Heart left ventricle (tissue), 16 donors: ENCODE data around the gene THBD. TPM values are rescaled to one million over a fixed set of nuclear protein-coding genes. Genes with fewer than 3 reads are reported as not detected.

Source experiments
- ATAC-seq, 4 donors: fragments of 200-7000 bp; cut with Tn5 transposase; one replicate each; pipeline ENCODE4 v1.9.1; 2020 to 2022; ENCODE audit warnings: moderate library complexity in 4 of 4, mild to moderate bottlenecking in 3 of 4, moderate number of reproducible peaks in 1 of 4
- DNase-seq, 5 donors: peaks; one replicate each; pipeline ENCODE4 v3.0.0-alpha.2; 2020
- H3K27ac ChIP-seq, 12 donors: fragments of 200-600 bp; sonication (generic) in 4 of 12; one replicate each; pipeline versions ENCODE4 v1.5.0 to v1.8.0; 2016 to 2022; ENCODE audit warnings: mild to moderate bottlenecking in 2 of 12
- H3K27me3 ChIP-seq, 9 donors: fragments of 200-600 bp; sonication (generic) in 2 of 9; one replicate each; pipeline versions ENCODE4 v1.5.1 to v1.8.0; 2016 to 2022; ENCODE audit warnings: mild to moderate bottlenecking in 3 of 9
- H3K36me3 ChIP-seq, 9 donors: fragments of 200-600 bp; sonication (generic) in 2 of 9; one replicate each; pipeline versions ENCODE4 v1.5.0 to v1.8.0; 2018 to 2022; ENCODE audit warnings: mild to moderate bottlenecking in 2 of 9
- H3K4me1 ChIP-seq, 12 donors: fragments of 200-600 bp; sonication (generic) in 4 of 12; one replicate each; pipeline versions ENCODE4 v1.5.0 to v1.8.0; 2016 to 2022; ENCODE audit warnings: mild to moderate bottlenecking in 3 of 12
- H3K4me3 ChIP-seq, 12 donors: fragments of 200-600 bp; sonication (generic) in 4 of 12; one replicate each; pipeline versions ENCODE4 v1.5.0 to v1.8.0; 2017 to 2022; ENCODE audit warnings: mild to moderate bottlenecking in 9 of 12, moderate library complexity in 4 of 12
- H3K9me3 ChIP-seq, 12 donors: fragments of 200-600 bp; sonication (generic) in 4 of 12; one replicate each; pipeline versions ENCODE4 v1.5.0 to v1.8.0; 2016 to 2022; ENCODE audit warnings: mild to moderate bottlenecking in 1 of 12
- CTCF ChIP-seq, 12 donors: fragments of 200-600 bp; sonication (generic) in 4 of 12; IDR thresholded peaks; one replicate each; pipeline versions ENCODE4 v1.5.0 to v1.8.0; 2018 to 2022; ENCODE audit warnings: antibody characterized with exemption in 12 of 12, mild to moderate bottlenecking in 5 of 12
- POLR2A ChIP-seq, 2 donors: fragments of 450-650 bp; IDR thresholded peaks; one replicate each; pipeline ENCODE4 v1.6.1; 2017; ENCODE audit warnings: antibody characterized with exemption in 2 of 2, mild to moderate bottlenecking in 2 of 2, moderate library complexity in 2 of 2
- WGBS, 4 donors: extraction: QIAGEN DNeasy Blood & Tissue Kit in 2 of 4; methylation state at CpG; one replicate each; pipeline versions ENCODE4 v1.1.5 to v1.1.7; 2013 to 2018; 5-methylcytosine and 5-hydroxymethylcytosine counted together
- intact Hi-C, 10 donors: fragments of 100-400 bp; cut with DNase I; formaldehyde crosslinking; loops; one replicate each; pipeline versions ENCODE4 v1.11.1 to v1.14.2; 2022
- polyA plus RNA-seq, 2 donors: library from polyadenylated mRNA; stranded (reverse); fragments of 200-250 nt; gene quantifications; one replicate each; pipeline ENCODE4 v1.2.3, GENCODE V29; 2013
- total RNA-seq, 9 donors: library from RNA; depleted of rRNA in 2 of 9; stranded (reverse); fragments of >200 nt in 2 of 9; fragmentation: NEBNext Ultra II Directional in 3 of 9; extraction: Animal tissue kit (Norgen Biotek cat#: 25700) in 3 of 9; gene quantifications; one replicate each; pipeline versions ENCODE4 v1.1.0 to v1.2.4, GENCODE V29; 2016 to 2023
- donor health status: ischemic (EF 13 %, LVEDD 7.1; RV severe dilation, severe dysfunction).
- donor health status: healthy with polysubstance abuse.
- donor health status: DM: no; HTN: yes; CAD: no.
- donor health status: DM: no; HTN: no; CAD: no.
- donor health status: ischemic (EF 25% LVEDD 6.9; RV normal size, moderate dysfunction).
- donor health status: ischemic (EF 25% LVEDD 5.7; RV mildly dilated, moderate dysfunction).
- donor health status: healthy.
- donor health status: DM: yes; HTN: yes; CAD: no.
- donor health status: ischemic (EF 35%, LVEDD 5.7; RV mildly dilated, moderate dysfunction).
- donor health status: nonischemic (EF 11% LVEDD 7.7; RV severe dilation, severe dysfunction).
- donor health status: DM: yes; HTN: yes; CAD: no.
- donor health status: PGD.
- donor health status: ischemic (EF 29% LVEDD 5.4; RV normal size, mild dysfunction).
- donor health status: nonischemic (EF 23%, LVEDD 6.1; RV moderate dilation, normal function).

The THBD gene
- total and polyA plus RNA-seq, 11 donors, result 8.2 to 70.9 (median 19.9) TPM

DNA sequence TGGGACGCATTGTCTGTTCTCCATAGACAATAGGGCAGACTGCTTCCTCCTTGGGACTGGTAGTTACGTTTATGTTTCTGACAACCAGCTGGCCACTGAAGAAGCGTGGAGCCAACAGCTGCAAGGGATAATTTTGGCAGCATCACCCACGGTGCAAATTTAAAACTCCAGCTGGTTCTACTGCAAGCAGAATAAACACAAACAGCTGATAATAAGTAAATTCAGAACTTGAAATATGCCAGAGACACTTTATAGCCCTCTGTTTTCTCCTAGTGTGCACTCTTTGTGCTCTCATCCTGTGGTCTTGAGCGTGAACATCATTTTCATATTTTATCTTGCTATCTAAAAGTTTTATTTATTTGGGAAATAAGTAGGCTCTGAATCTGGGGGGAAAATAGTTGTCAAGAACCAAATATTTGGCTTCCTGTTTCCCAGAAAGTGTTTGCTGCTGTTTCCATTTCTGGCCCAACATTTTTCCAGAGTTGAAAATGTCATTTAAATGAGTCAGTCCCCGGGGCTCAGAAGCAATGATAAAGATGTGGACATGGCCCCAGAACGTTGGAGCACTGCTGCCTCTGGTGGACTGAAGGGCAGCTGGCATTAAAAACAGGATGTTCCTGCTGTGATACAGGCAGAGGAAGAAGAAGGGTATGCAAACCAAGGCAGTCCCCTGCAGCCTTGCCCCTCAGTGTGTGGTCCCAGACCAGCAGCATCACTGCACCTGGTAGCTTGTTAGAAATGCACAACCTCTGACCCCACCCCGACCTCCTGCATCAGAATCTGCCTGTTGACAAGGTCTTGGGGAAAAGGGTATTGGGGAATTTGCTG is 12.5 kb upstream of the THBD start:
- TF ChIP-seq POLR2A (IDR thresholded peaks at IDR 0.05), result no peak
- peak; percentile 19 to 72 (median 52) for TF ChIP-seq CTCF (IDR thresholded peaks at IDR 0.05)
- peak in 4 of 5 donors; percentile 59 to 71 (median 70) for DNase-seq
- WGBS, 4 donors, result 19 to 34% (median 21%) methylated on average over 8 of the region's 8 CpGs
- peak; percentile 72 to 91 (median 90) for ATAC-seq
- H3K9me3 ChIP-seq, result peaks cover 0 to 1% (median 0%) of the 10 kb centered on the region in 12 donors
- intact Hi-C loops, result no loop called here
- H3K27ac ChIP-seq, result peak overlapping the region; percentile 14 to 82 (median 70)
- no peaks in the 10 kb centered on the region for H3K27me3 ChIP-seq
- H3K4me3 ChIP-seq, result peak overlapping the region in 2 of 12 donors; percentile 5 to 11
- H3K4me1 ChIP-seq, result peaks cover 10 to 51% (median 36%) of the 10 kb centered on the region in 12 donors
- no peaks in the 10 kb centered on the region for H3K36me3 ChIP-seq

DNA sequence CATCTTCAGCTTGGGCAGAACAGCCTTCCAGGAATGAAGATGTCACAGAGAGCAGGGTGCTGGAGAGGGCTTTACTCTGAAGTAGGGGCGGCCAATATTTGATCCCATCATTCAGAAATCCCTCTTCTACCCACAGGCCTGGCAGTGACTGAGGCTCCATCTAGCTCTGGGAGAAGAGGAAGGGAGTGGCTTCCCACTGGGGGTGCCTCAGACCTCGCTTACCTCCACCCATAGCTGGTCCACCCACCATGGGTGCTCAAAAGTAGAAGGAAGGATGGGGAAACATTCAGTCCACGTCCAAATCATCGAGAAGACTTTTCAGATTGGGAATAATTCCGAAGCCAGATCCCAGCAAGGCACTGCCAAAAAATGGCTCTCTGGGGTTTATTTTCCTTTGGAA is 11.8 kb upstream of the THBD start:
- ATAC-seq (peak in 3 of 4 donors; percentile 16 to 38 (median 31)), DNase-seq (no peak)
- H3K4me3 ChIP-seq, result peak overlapping the region in 2 of 12 donors; percentile 5 to 11
- WGBS, 4 donors, result 45 to 66% (median 55%) methylated on average over 5 of the region's 5 CpGs
- intact Hi-C loops, result no loop called here
- H3K27me3 ChIP-seq, result no peaks in the 10 kb centered on the region
- TF ChIP-seq CTCF (IDR thresholded peaks at IDR 0.05) (no peak), POLR2A (IDR thresholded peaks at IDR 0.05) (no peak)
- peaks cover 10 to 51% (median 36%) of the 10 kb centered on the region in 12 donors for H3K4me1 ChIP-seq
- peaks cover 0 to 8% (median 0%) of the 10 kb centered on the region in 12 donors for H3K9me3 ChIP-seq
- H3K36me3 ChIP-seq, result no peaks in the 10 kb centered on the region
- H3K27ac ChIP-seq, result peak overlapping the region; percentile 14 to 82 (median 70)

DNA sequence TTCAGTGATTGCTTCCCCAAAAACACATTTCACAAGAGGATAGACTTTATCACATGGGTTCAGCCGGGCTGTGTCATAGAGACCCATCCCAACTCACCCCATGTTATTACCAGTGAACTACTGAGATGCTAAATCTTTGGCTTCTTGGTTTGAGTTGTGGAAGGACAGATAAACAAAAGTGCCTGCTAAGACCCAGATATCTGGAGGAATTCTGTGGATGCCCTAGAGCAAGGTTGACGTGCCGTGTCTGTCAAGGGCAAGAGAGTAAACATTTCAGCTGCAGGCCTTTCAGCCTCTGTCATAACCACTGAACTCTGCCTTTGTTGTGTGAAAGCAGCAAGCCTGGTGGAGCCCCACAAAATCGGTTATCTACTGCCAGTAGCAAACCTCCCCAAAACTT is 11.2 kb upstream of the THBD start:
- peak overlapping the region in 10 of 12 donors; percentile 49 to 74 (median 70) for H3K27ac ChIP-seq
- no peaks in the 10 kb centered on the region for H3K27me3 ChIP-seq
- no peak for TF ChIP-seq CTCF (IDR thresholded peaks at IDR 0.05)
- TF ChIP-seq POLR2A (IDR thresholded peaks at IDR 0.05), result no peak
- H3K36me3 ChIP-seq, result no peaks in the 10 kb centered on the region
- 91 to 95% (median 92%) methylated on average over 4 of the region's 4 CpGs for WGBS, 4 donors
- DNase-seq, result no peak
- H3K9me3 ChIP-seq, result peaks cover 0 to 11% (median 0%) of the 10 kb centered on the region in 12 donors
- H3K4me1 ChIP-seq, result peaks cover 10 to 51% (median 36%) of the 10 kb centered on the region in 12 donors
- H3K4me3 ChIP-seq, result no peak overlapping the region
- intact Hi-C loops, result no loop called here
- no peak for ATAC-seq

- TF ChIP-seq POLR2A (IDR thresholded peaks at IDR 0.05), result no peak
- no peak for TF ChIP-seq CTCF (IDR thresholded peaks at IDR 0.05)
- intact Hi-C loops, result loop anchor here in 7 of 10 donors (10.0 kb wide), 3 partner anchors 145 to 285 kb away; no protein-coding TSS in a partner anchor
- Histone ChIP-seq H3K4me1 (peaks cover 10 to 51% (median 36%) of the 10 kb centered on the region in 12 donors), H3K4me3 (no peak overlapping the region), H3K27me3 (no peaks in the 10 kb centered on the region), H3K27ac (no peak overlapping the region), H3K9me3 (peaks cover 0 to 11% (median 0%) of the 10 kb centered on the region in 12 donors), H3K36me3 (no peaks in the 10 kb centered on the region)
- 49 to 54% (median 51%) methylated on average over 3 of the region's 3 CpGs for WGBS, 4 donors
- DNase-seq (no peak), ATAC-seq (no peak)
These were observed 10.4 kb upstream of the THBD start for GRCh38 chr20:23059846-23060245.
